HG02571 (cell line): ENCODE data around the gene KRTAP4-2.
"Not testable (repeated sequence)": the region's sequence is repeated elsewhere in the genome, so short reads cannot be mapped to it uniquely, and the experiment has no call there.

Experiments
- ATAC-seq: cut with Tn5 transposase; IDR thresholded peaks from one replicate; pipeline ENCODE4 v1.9.1; 2021; ENCODE audit warnings: mild to moderate bottlenecking, moderate library complexity; ENCODE audit not compliant: unreplicated experiment

Gene KRTAP4-2

GRCh38 chr17:41177727-41178271 is at the start of gene KRTAP4-2:
Gene KRTAP4-2 (minus strand): TSS chr17:41178221. CDS start chr17:41178164, 57 bp downstream.
- ATAC-seq, result no peak

- not testable (repeated sequence) for ATAC-seq
These were observed 48.6 kb upstream of the KRTAP4-2 start, which contains the start of gene KRTAP9-2 for GRCh38 chr17:41226598-41227095. Gene KRTAP9-2 (plus strand): TSS chr17:41226648. CDS start chr17:41226655, 7 bp downstream.

- ATAC-seq, result no peak
These were observed 48.0 kb upstream of the KRTAP4-2 start for GRCh38 chr17:41226051-41226450.

- no peak for ATAC-seq
These were observed 45.8 kb upstream of the KRTAP4-2 start for GRCh38 chr17:41223821-41224220.

- ATAC-seq, result no peak
These were observed 37.7 kb upstream of the KRTAP4-2 start for GRCh38 chr17:41215681-41216080.

GRCh38 chr17:41212524-41213169 is 34.6 kb upstream of the KRTAP4-2 start:
- ATAC-seq, result no peak

- ATAC-seq, result no peak
These were observed 33.9 kb upstream of the KRTAP4-2 start for GRCh38 chr17:41211845-41212466.

- ATAC-seq, result no peak
These were observed 21.5 kb upstream of the KRTAP4-2 start for GRCh38 chr17:41199421-41200078.

GRCh38 chr17:41196068-41196467 is 18.0 kb upstream of the KRTAP4-2 start:
- no peak for ATAC-seq

GRCh38 chr17:41190328-41190727 is 12.3 kb upstream of the KRTAP4-2 start:
- ATAC-seq, result no peak

GRCh38 chr17:41189837-41190318 is 11.9 kb upstream of the KRTAP4-2 start, which contains the start of gene KRTAP9-1:
Gene KRTAP9-1 (plus strand): TSS chr17:41189887. CDS start chr17:41189887, 0 bp downstream.
- not testable (repeated sequence) for ATAC-seq

- no peak for ATAC-seq
These were observed 8.9 kb upstream of the KRTAP4-2 start for GRCh38 chr17:41186872-41187271.

GRCh38 chr17:41185001-41185400 is 7.0 kb upstream of the KRTAP4-2 start:
- ATAC-seq, result no peak

GRCh38 chr17:41184480-41184961 is 6.5 kb upstream of the KRTAP4-2 start, which contains the start of gene KRTAP4-1:
Gene KRTAP4-1 (minus strand): TSS chr17:41184911. CDS start chr17:41184854, 57 bp downstream.
- ATAC-seq, result no peak

GRCh38 chr17:41178843-41179616 is 1.0 kb upstream of the KRTAP4-2 start:
- ATAC-seq, result no peak

GRCh38 chr17:41178341-41178740 is 320 bp upstream of the KRTAP4-2 start:
- no peak for ATAC-seq

GRCh38 chr17:41176744-41177387 is 1.2 kb downstream of the KRTAP4-2 start:
- ATAC-seq, result no peak

- no peak for ATAC-seq
These were observed 6.1 kb downstream of the KRTAP4-2 start for GRCh38 chr17:41171886-41172285.

GRCh38 chr17:41168121-41168520 is 9.9 kb downstream of the KRTAP4-2 start, which contains the start of gene KRTAP4-3:
Gene KRTAP4-3 (minus strand): TSS chr17:41168221. CDS start chr17:41168172, 49 bp downstream.
- ATAC-seq, result no peak
